Suprapubic skin (tissue), 4 donors: Measurements from ENCODE around the gene METTL21A. TPM values are rescaled to one million over a fixed set of nuclear protein-coding genes. Genes with fewer than 3 reads are reported as not detected.

Experiments
- DNase-seq, 2 donors: peaks; one replicate each; pipeline ENCODE4 v3.0.0-alpha.2; 2019; ENCODE audit warnings: low spot score in 2 of 2
- H3K27ac ChIP-seq: fragments of 200-600 bp; sonication (generic); one replicate; pipeline ENCODE4 v1.5.1; 2019
- H3K27me3 ChIP-seq: fragments of 200-600 bp; sonication (generic); one replicate; pipeline ENCODE4 v1.5.1; 2019
- H3K36me3 ChIP-seq: fragments of 200-600 bp; sonication (generic); one replicate; pipeline ENCODE4 v1.5.1; 2019
- H3K4me1 ChIP-seq: fragments of 200-600 bp; sonication (generic); one replicate; pipeline ENCODE4 v1.5.1; 2019
- H3K4me3 ChIP-seq: fragments of 200-600 bp; sonication (generic); one replicate; pipeline ENCODE4 v1.5.1; 2019; ENCODE audit warnings: mild to moderate bottlenecking
- H3K9me3 ChIP-seq: fragments of 200-600 bp; sonication (generic); one replicate; pipeline ENCODE4 v1.5.1; 2019
- CTCF ChIP-seq, 2 donors: fragments of 200-600 bp in 1 of 2; fragments of 450-650 bp in 1 of 2; sonication (generic) in 1 of 2; IDR thresholded peaks; one replicate each; pipeline ENCODE4 v1.5.1; 2016 to 2019; ENCODE audit warnings: antibody characterized with exemption in 2 of 2, mild to moderate bottlenecking in 1 of 2, moderate library complexity in 1 of 2
- EP300 ChIP-seq: sonication (generic); formaldehyde crosslinking; IDR thresholded peaks from one replicate; pipeline ENCODE4 v1.6.1; 2017; ENCODE audit warnings: antibody characterized with exemption
- POLR2A ChIP-seq, 2 donors: fragments of 450-650 bp; IDR thresholded peaks; one replicate each; pipeline ENCODE4 v1.6.1; 2017; ENCODE audit warnings: antibody characterized with exemption in 2 of 2, mild to moderate bottlenecking in 2 of 2, moderate library complexity in 2 of 2
- POLR2AphosphoS5 ChIP-seq, 3 donors: sonication (generic); formaldehyde crosslinking; IDR thresholded peaks; one replicate each; pipeline ENCODE4 v1.6.1; 2017; ENCODE audit warnings: antibody characterized with exemption in 3 of 3
- WGBS: methylation state at CpG from one replicate; pipeline ENCODE4 v1.1.5; 2018; 5-methylcytosine and 5-hydroxymethylcytosine counted together
- total RNA-seq, 4 donors: library from RNA; depleted of rRNA; stranded (reverse); fragments of >200 nt; gene quantifications; one replicate each; pipeline ENCODE4 v1.1.0, GENCODE V29; 2016

The METTL21A gene
- total RNA-seq, 4 donors from 2014 or later, result 5.6 to 24.1 (median 8.0) TPM

- H3K27ac ChIP-seq, result no peak overlapping the region
- DNase-seq, result no peak
- no peaks in the 10 kb centered on the region for H3K27me3 ChIP-seq
- no peaks in the 10 kb centered on the region for H3K9me3 ChIP-seq
- H3K4me3 ChIP-seq, result no peak overlapping the region
- H3K4me1 ChIP-seq, result peaks cover 19% of the 10 kb centered on the region
- H3K36me3 ChIP-seq, result peaks cover 11% of the 10 kb centered on the region
- WGBS, result 87% methylated on average over 8 of the region's 10 CpGs
- TF ChIP-seq POLR2A (IDR thresholded peaks at IDR 0.05) (no peak), EP300 (no peak), CTCF (IDR thresholded peaks at IDR 0.05) (no peak), POLR2AphosphoS5 (IDR thresholded peaks at IDR 0.05) (no peak)
These were observed 3.6 kb downstream of the METTL21A start for GRCh38 chr2:207621501-207622039.

GRCh38 chr2:207619764-207620203 lies 5.4 kb downstream of the METTL21A start:
- no peaks in the 10 kb centered on the region for H3K27me3 ChIP-seq
- WGBS, result 74% methylated on average over 4 of the region's 4 CpGs
- no peak for DNase-seq
- H3K4me1 ChIP-seq, result peaks cover 10% of the 10 kb centered on the region
- no peak overlapping the region for H3K27ac ChIP-seq
- H3K9me3 ChIP-seq, result no peaks in the 10 kb centered on the region
- H3K4me3 ChIP-seq, result no peak overlapping the region
- no peak for TF ChIP-seq EP300
- no peak for TF ChIP-seq POLR2A (IDR thresholded peaks at IDR 0.05)
- TF ChIP-seq CTCF (IDR thresholded peaks at IDR 0.05), result no peak
- no peak for TF ChIP-seq POLR2AphosphoS5 (IDR thresholded peaks at IDR 0.05)
- H3K36me3 ChIP-seq, result peaks cover 18% of the 10 kb centered on the region

- Histone ChIP-seq H3K36me3 (peaks cover 18% of the 10 kb centered on the region), H3K9me3 (no peaks in the 10 kb centered on the region), H3K4me1 (no peaks in the 10 kb centered on the region), H3K4me3 (no peak overlapping the region), H3K27ac (no peak overlapping the region), H3K27me3 (no peaks in the 10 kb centered on the region)
- no peak for DNase-seq
- WGBS, result 74% methylated on average over 6 of the region's 6 CpGs
- TF ChIP-seq POLR2A (IDR thresholded peaks at IDR 0.05) (no peak), POLR2AphosphoS5 (IDR thresholded peaks at IDR 0.05) (no peak), EP300 (no peak), CTCF (IDR thresholded peaks at IDR 0.05) (no peak)
These were observed 8.1 kb downstream of the METTL21A start for GRCh38 chr2:207617011-207617671.

GRCh38 chr2:207616185-207616584 lies 9.0 kb downstream of the METTL21A start:
- no peaks in the 10 kb centered on the region for H3K27me3 ChIP-seq
- WGBS, result 81% methylated on average over 4 of the region's 4 CpGs
- no peaks in the 10 kb centered on the region for H3K4me1 ChIP-seq
- TF ChIP-seq EP300, result no peak
- no peaks in the 10 kb centered on the region for H3K9me3 ChIP-seq
- no peak overlapping the region for H3K4me3 ChIP-seq
- peaks cover 18% of the 10 kb centered on the region for H3K36me3 ChIP-seq
- DNase-seq, result no peak
- H3K27ac ChIP-seq, result no peak overlapping the region

- H3K4me1 ChIP-seq, result no peaks in the 10 kb centered on the region
- 90% methylated on average over 2 of the region's 2 CpGs for WGBS
- H3K27me3 ChIP-seq, result no peaks in the 10 kb centered on the region
- H3K36me3 ChIP-seq, result peaks cover 15% of the 10 kb centered on the region
- TF ChIP-seq EP300 (no peak), CTCF (IDR thresholded peaks at IDR 0.05) (no peak), POLR2AphosphoS5 (IDR thresholded peaks at IDR 0.05) (no peak), POLR2A (IDR thresholded peaks at IDR 0.05) (no peak)
- H3K4me3 ChIP-seq, result no peak overlapping the region
- H3K27ac ChIP-seq, result no peak overlapping the region
- no peak for DNase-seq
- no peaks in the 10 kb centered on the region for H3K9me3 ChIP-seq
These were observed 10.4 kb downstream of the METTL21A start for GRCh38 chr2:207614824-207615223.
